H1 (cell line): Measurements from ENCODE around the gene PRR33. TPM values are rescaled to one million over a fixed set of nuclear protein-coding genes. Genes with fewer than 3 reads are reported as not detected.

Experiments
- CTCF ChIA-PET: fragments of 300-600 bp; sonication (Branson Sonifier 250); formaldehyde crosslinking; loops from one replicate; lab custom pipeline; 2021; ENCODE audit not compliant: partially characterized antibody; lab: Charles Lee
- POLR2A ChIA-PET: fragments of 300-600 bp; sonication (Branson Sonifier 250); formaldehyde crosslinking; loops from one replicate; lab custom pipeline; 2021; ENCODE audit warnings: inconsistent platforms; ENCODE audit not compliant: partially characterized antibody; lab: Charles Lee
- DNase-seq, 2 experiments: peaks; one replicate each; pipeline versions ENCODE4 v3.0.0 to v3.0.0-alpha.2; 2010 to 2022; ENCODE audit warnings: low spot score in 2 of 2, low read depth in 1 of 2, mixed read lengths in 1 of 2
- FAIRE-seq: peaks from 2 replicates; lab custom pipeline; 2011; peaks lifted over from hg19 to GRCh38; lab: Jason Lieb, UNC
- H2AFZ ChIP-seq: 2 replicates; pipeline ENCODE4 v1.8.1; 2012; ENCODE audit warnings: low read length, inconsistent platforms
- H2AK5ac ChIP-seq: 2 replicates; pipeline ENCODE4 v1.6.1; 2013; ENCODE audit warnings: low read depth, low read length
- H2BK120ac ChIP-seq: replicated peaks from 2 replicates; pipeline ENCODE3; 2013; ENCODE audit warnings: low read depth, low read length, inconsistent platforms
- H2BK12ac ChIP-seq: 2 replicates; pipeline ENCODE4 v1.6.1; 2013; ENCODE audit warnings: low read depth, low read length
- H2BK15ac ChIP-seq: 2 replicates; pipeline ENCODE4 v1.6.1; 2013; ENCODE audit warnings: low read length
- H2BK20ac ChIP-seq: 2 replicates; pipeline ENCODE4 v1.6.1; 2013; ENCODE audit warnings: low read length
- H2BK5ac ChIP-seq: 2 replicates; pipeline ENCODE4 v1.6.1; 2013; ENCODE audit warnings: low read depth, low read length
- H3K14ac ChIP-seq: 2 replicates; pipeline ENCODE4 v1.6.1; 2013; ENCODE audit warnings: inconsistent platforms; ENCODE audit not compliant: insufficient read length
- H3K18ac ChIP-seq: 2 replicates; pipeline ENCODE4 v1.6.1; 2013; ENCODE audit warnings: low read length; ENCODE audit errors: extremely low read depth
- H3K23ac ChIP-seq: 2 replicates; pipeline ENCODE4 v1.6.1; 2013; ENCODE audit warnings: inconsistent platforms; ENCODE audit not compliant: insufficient read length
- H3K23me2 ChIP-seq: 2 replicates; pipeline ENCODE4 v1.6.1; 2013; ENCODE audit warnings: low read depth, low read length
- H3K27ac ChIP-seq: 2 replicates; pipeline ENCODE4 v1.6.1; 2011; ENCODE audit warnings: low read depth, low read length, inconsistent platforms
- H3K27me3 ChIP-seq, 4 experiments: replicated peaks in 1 of 4; 1 replicate in 1 of 4; 2 replicates in 3 of 4; pipeline versions ENCODE4 v1.6.1 to v1.8.1; 2011 to 2013; ENCODE audit warnings: low read length in 3 of 4, mild to moderate bottlenecking in 3 of 4, inconsistent platforms in 2 of 4, mixed read lengths in 2 of 4, moderate library complexity in 1 of 4; ENCODE audit not compliant: control insufficient read depth in 3 of 4, insufficient read depth in 3 of 4; ENCODE audit errors: extremely low read depth in 1 of 4
- H3K36me3 ChIP-seq, 4 experiments: 2 replicates each; pipeline versions ENCODE4 v1.6.1 to v1.8.1; 2011 to 2013; ENCODE audit warnings: mild to moderate bottlenecking in 4 of 4, low read length in 3 of 4, moderate library complexity in 2 of 4, control low read depth in 1 of 4, inconsistent platforms in 1 of 4; ENCODE audit not compliant: insufficient read depth in 4 of 4, control insufficient read depth in 2 of 4
- H3K4ac ChIP-seq: replicated peaks from 2 replicates; pipeline ENCODE3; 2013; ENCODE audit warnings: low read length, low read depth, mixed read lengths, inconsistent platforms; ENCODE audit not compliant: insufficient read length
- H3K4me1 ChIP-seq, 4 experiments: replicated peaks in 1 of 4; 1 replicate in 1 of 4; 2 replicates in 3 of 4; pipeline versions ENCODE4 v1.6.1 to v1.8.1; 2011 to 2013; ENCODE audit warnings: low read length in 3 of 4, inconsistent platforms in 2 of 4, mixed read lengths in 1 of 4; ENCODE audit not compliant: insufficient read depth in 4 of 4, control insufficient read depth in 3 of 4
- H3K4me2 ChIP-seq, 2 experiments: 2 replicates each; pipeline versions ENCODE4 v1.6.1 to v1.8.1; 2011 to 2013; ENCODE audit warnings: low read depth in 2 of 2, low read length in 2 of 2, control low read depth in 1 of 2, inconsistent platforms in 1 of 2, mild to moderate bottlenecking in 1 of 2; ENCODE audit not compliant: insufficient read depth in 1 of 2
- H3K4me3 ChIP-seq, 4 experiments: fragments of 200-600, 300-600 bp in 1 of 4; sonication (generic), shearing (Covaris generic), sonication (Bioruptor Twin) in 1 of 4; 2 replicates each; pipeline versions ENCODE4 v1.5.1 to v1.8.1; 2011 to 2016; ENCODE audit warnings: low read length in 4 of 4, low read depth in 3 of 4, control low read depth in 2 of 4, inconsistent platforms in 2 of 4, mild to moderate bottlenecking in 2 of 4, mixed read lengths in 1 of 4, moderate library complexity in 1 of 4; ENCODE audit not compliant: insufficient read depth in 2 of 4; ENCODE audit errors: extremely low read depth in 1 of 4
- H3K56ac ChIP-seq: replicated peaks from 2 replicates; pipeline ENCODE3; 2013; ENCODE audit warnings: low read depth, mild to moderate bottlenecking, mixed read lengths, low read length, inconsistent platforms; ENCODE audit not compliant: insufficient read length
- H3K79me1 ChIP-seq: 2 replicates; pipeline ENCODE4 v1.6.1; 2013; ENCODE audit warnings: low read depth, low read length, control low read depth
- H3K79me2 ChIP-seq, 2 experiments: 2 replicates each; pipeline versions ENCODE4 v1.6.1 to v1.8.1; 2012 to 2013; ENCODE audit warnings: low read length in 2 of 2, mild to moderate bottlenecking in 2 of 2, inconsistent platforms in 1 of 2; ENCODE audit not compliant: insufficient read depth in 2 of 2, control insufficient read depth in 1 of 2
- H3K9ac ChIP-seq, 4 experiments: replicated peaks in 1 of 4; 1 replicate in 1 of 4; 2 replicates in 3 of 4; pipeline versions ENCODE4 v1.6.1 to v1.8.1; 2011 to 2013; ENCODE audit warnings: low read depth in 3 of 4, low read length in 3 of 4, control low read depth in 2 of 4, mild to moderate bottlenecking in 2 of 4, moderate library complexity in 2 of 4, inconsistent platforms in 1 of 4; ENCODE audit errors: extremely low read depth in 1 of 4
- H3K9me3 ChIP-seq, 2 experiments: 2 replicates each; pipeline versions ENCODE4 v1.6.1 to v1.8.1; 2012 to 2013; ENCODE audit warnings: mild to moderate bottlenecking in 2 of 2, moderate library complexity in 2 of 2, control low read depth in 1 of 2, inconsistent platforms in 1 of 2, low read depth in 1 of 2, low read length in 1 of 2, mixed read lengths in 1 of 2; ENCODE audit not compliant: insufficient read depth in 2 of 2
- H4K20me1 ChIP-seq, 2 experiments: replicated peaks in 1 of 2; 2 replicates each; pipeline versions ENCODE3 to v1.8.1; 2011 to 2013; ENCODE audit warnings: inconsistent platforms in 2 of 2, low read length in 2 of 2, mild to moderate bottlenecking in 1 of 2; ENCODE audit not compliant: insufficient read depth in 2 of 2, control insufficient read depth in 1 of 2
- H4K5ac ChIP-seq: 2 replicates; pipeline ENCODE4 v1.6.1; 2013; ENCODE audit warnings: low read length, low read depth, mixed read lengths, inconsistent platforms; ENCODE audit not compliant: insufficient read length
- H4K8ac ChIP-seq: 2 replicates; pipeline ENCODE4 v1.8.0; 2013; ENCODE audit warnings: mild to moderate bottlenecking, moderate library complexity, low read length, inconsistent platforms; ENCODE audit not compliant: insufficient read depth; ENCODE audit errors: extremely low read depth
- H4K91ac ChIP-seq: replicated peaks from 2 replicates; pipeline ENCODE3; 2013; ENCODE audit warnings: low read length, mixed read lengths, inconsistent platforms; ENCODE audit not compliant: insufficient read length
- ASH2L ChIP-seq: fragments of 200-600, 300-600 bp; sonication (generic); IDR thresholded peaks from one replicate; pipeline ENCODE4 v1.7.1; 2017; ENCODE audit warnings: low read length
- EGR1 ChIP-seq: IDR thresholded peaks from 2 replicates; pipeline ENCODE4 v1.6.1; 2011; ENCODE audit warnings: low read depth, low read length, borderline replicate concordance
- FOSL1 ChIP-seq: IDR thresholded peaks from 2 replicates; pipeline ENCODE4 v1.6.1; 2011; ENCODE audit warnings: mild to moderate bottlenecking, low read depth, low read length, moderate library complexity; ENCODE audit not compliant: insufficient read depth
- KDM1A ChIP-seq: fragments of 200-600, 300-600 bp; sonication (generic); IDR thresholded peaks from 2 replicates; pipeline ENCODE4 v1.7.1; 2016; ENCODE audit warnings: mild to moderate bottlenecking, low read length, borderline replicate concordance
- KDM5A ChIP-seq: fragments of 200-600 bp; IDR thresholded peaks from 2 replicates; pipeline ENCODE4 v1.7.1; 2012; ENCODE audit warnings: mild to moderate bottlenecking, low read length, inconsistent platforms, mixed read lengths
- MAFK ChIP-seq: IDR thresholded peaks from 2 replicates; pipeline ENCODE4 v1.6.1; 2012; ENCODE audit warnings: low read depth, mild to moderate bottlenecking, improper control_type of control experiment, low read length
- NRF1 ChIP-seq: IDR thresholded peaks from 2 replicates; pipeline ENCODE4 v1.6.1; 2011; ENCODE audit warnings: mild to moderate bottlenecking, low read depth, low read length, improper control_type of control experiment
- POLR2A ChIP-seq, 2 experiments: IDR thresholded peaks; 1 replicate in 1 of 2; 2 replicates in 1 of 2; pipeline ENCODE4 v1.6.1; 2011; ENCODE audit warnings: low read depth in 2 of 2, low read length in 2 of 2, mild to moderate bottlenecking in 2 of 2; ENCODE audit errors: control extremely low read depth in 1 of 2
- POU5F1 ChIP-seq: IDR thresholded peaks from 2 replicates; pipeline ENCODE4 v1.6.1; 2011; ENCODE audit warnings: low read depth, mild to moderate bottlenecking, low read length, moderate library complexity
- SP1 ChIP-seq: IDR thresholded peaks from 2 replicates; pipeline ENCODE4 v1.6.1; 2011; ENCODE audit warnings: low read depth, low read length
- TEAD4 ChIP-seq: IDR thresholded peaks from 2 replicates; pipeline ENCODE4 v1.6.1; 2012; ENCODE audit warnings: low read depth, low read length, inconsistent platforms, mixed read lengths
- USF2 ChIP-seq: IDR thresholded peaks from 2 replicates; pipeline ENCODE4 v1.6.1; 2011; ENCODE audit warnings: low read length, improper control_type of control experiment
- WGBS, 2 experiments: shearing (Covaris generic) in 1 of 2; methylation state at CpG; one replicate each; pipeline versions ENCODE4 v1.1.6 to v1.1.7; 2013 to 2015; ENCODE audit warnings: low lambda C conversion rate in 2 of 2, mixed read lengths in 2 of 2, inconsistent platforms in 1 of 2, low coverage in 1 of 2, missing lambda C conversion rate in 1 of 2; ENCODE audit not compliant: insufficient replicate concordance in 2 of 2, insufficient coverage in 1 of 2, insufficient read length in 1 of 2; ENCODE audit errors: extremely low coverage in 1 of 2, missing lambda C conversion rate in 1 of 2; 5-methylcytosine and 5-hydroxymethylcytosine counted together
- polyA plus RNA-seq, 7 experiments: library from polyadenylated mRNA; depleted of rRNA in 3 of 7; stranded (reverse) in 5 of 7; unstranded in 2 of 7; fragments of >200 nt in 5 of 7; fragments of 200-250 nt in 2 of 7; gene quantifications; 1 replicate in 5 of 7; 2 replicates in 1 of 7; 4 replicates in 1 of 7; pipeline versions ENCODE4 v1.2.1 to v1.2.3, GENCODE V29; 2011 to 2013; ENCODE audit warnings: missing spikeins in 2 of 7, mixed read lengths in 2 of 7
- total RNA-seq: library from RNA; stranded (reverse); fragmentation: NEBNext Ultra II Directional; extraction: Animal tissue kit (Norgen Biotek cat#: 25700); gene quantifications from 2 replicates; pipeline ENCODE4 v1.2.1, GENCODE V29; 2021

Gene PRR33
- total and polyA plus RNA-seq, 2 of the 8 experiments (the other 6 are each of a cell fraction or from before 2014, with no cell fraction given): 0.02 TPM; not detected in 1

- FAIRE-seq (no peak), DNase-seq (no peak)
- no peak overlapping the region for H3K9ac ChIP-seq
- H3K23ac ChIP-seq: no peak overlapping the region
- peak overlapping the region; percentile 27 for H4K91ac ChIP-seq
- H2AK5ac ChIP-seq: no peak overlapping the region
- peaks cover 19% of the 10 kb centered on the region; the same call in 1 of the 2 replicates for H3K23me2 ChIP-seq
- no peak overlapping the region for H3K18ac ChIP-seq
- peaks cover 0 to 1% of the 10 kb centered on the region in 2 experiments for H4K20me1 ChIP-seq
- no peak overlapping the region for H2BK120ac ChIP-seq
- H3K36me3 ChIP-seq: no peaks in the 10 kb centered on the region
- H2AFZ ChIP-seq: no peak overlapping the region
- no peak overlapping the region for H4K8ac ChIP-seq
- H2BK15ac ChIP-seq: no peak overlapping the region
- 87% methylated on average over 11 of the region's 11 CpGs; no CpG with 5 or more reads in 1 of the 2 experiments for WGBS, 2 experiments
- H3K27me3 ChIP-seq: no peaks in the 10 kb centered on the region; a peak in 1 of 7 replicates
- no peak overlapping the region for H3K27ac ChIP-seq
- ChIA-PET POLR2A (interaction anchor here (0.6 kb wide), 1 partner anchor 1073 kb away, joined by 3 read pairs; no protein-coding TSS in a partner anchor), CTCF (interaction anchor here (0.7 to 4.0 kb wide), 11 partner anchors 9 to 268 kb away, joined by 3 to 39 read pairs (median 6); no protein-coding TSS in a partner anchor)
- no peak overlapping the region for H3K14ac ChIP-seq
- H3K4me1 ChIP-seq: peaks cover 0 to 2% (median under 1%) of the 10 kb centered on the region in 4 experiments; a peak in 3 of 7 replicates
- no peak overlapping the region for H2BK5ac ChIP-seq
- no peak overlapping the region for H3K4ac ChIP-seq
- no peak overlapping the region for H2BK20ac ChIP-seq
- H3K56ac ChIP-seq: no peak overlapping the region
- H3K79me2 ChIP-seq: no peaks in the 10 kb centered on the region
- no peak overlapping the region for H3K4me2 ChIP-seq
- no peak overlapping the region for H2BK12ac ChIP-seq
- no peaks in the 10 kb centered on the region for H3K9me3 ChIP-seq
- H4K5ac ChIP-seq: no peak overlapping the region
- H3K4me3 ChIP-seq: no peak overlapping the region
- H3K79me1 ChIP-seq: no peaks in the 10 kb centered on the region
- TF ChIP-seq KDM1A (no peak), TEAD4 (no peak), EGR1 (no peak), SP1 (no peak), MAFK (no peak), KDM5A (no peak), ASH2L (no peak), USF2 (no peak), FOSL1 (no peak), POU5F1 (no peak), POLR2A (IDR thresholded peaks at IDR 0.05; ENCODE audit: control extremely low read depth in 1 of 2, low read depth in 2 of 2, low read length in 2 of 2) (no peak), NRF1 (no peak)
These were observed 4.0 kb downstream of the PRR33 start for GRCh38 chr11:1887451-1888346.
